GM12878 (cell line): ENCODE data around the gene HVCN1. TPM values are rescaled to one million over a fixed set of nuclear protein-coding genes. Genes with fewer than 3 reads are reported as not detected.
A peak's percentile ranks its signal among the peaks of the same experiment; 100 is the strongest.
"Not testable (repeated sequence)": the region's sequence is repeated elsewhere in the genome, so short reads cannot be mapped to it uniquely, and the experiment has no call there.

Source experiments
- ATAC-seq: fragments of 200-7000 bp; cut with Tn5 transposase; 3 replicates; pipeline ENCODE4 v1.9.1; 2020; ENCODE audit warnings: mild to moderate bottlenecking, moderate library complexity
- BruUV-seq: library from RNA; stranded (reverse); fragments of 400-500 nt; replicated peaks from 2 replicates; lab custom pipeline; 2021; lab: Mats Ljungman, UMichigan
- CTCF ChIA-PET: fragments of 300-600 bp; sonication (Branson Sonifier 250); formaldehyde crosslinking; extraction: SDS; loops from one replicate; lab custom pipeline; 2021; ENCODE audit warnings: inconsistent platforms; lab: Yijun Ruan, JAX
- POLR2A ChIA-PET: fragments of 350-600 bp; formaldehyde crosslinking; extraction: SDS; loops from one replicate; lab custom pipeline; 2021; ENCODE audit warnings: inconsistent platforms; lab: Charles Lee
- RAD21 ChIA-PET: fragments of 300-600 bp; sonication (Branson Sonifier 250); formaldehyde crosslinking; loops from one replicate; lab custom pipeline; 2023; ENCODE audit warnings: antibody characterized with exemption; ENCODE audit not compliant: unreplicated experiment; lab: Charles Lee
- SMC1A ChIA-PET: fragments of 300-600 bp; sonication (Branson Sonifier 250); formaldehyde crosslinking; loops from one replicate; lab custom pipeline; 2023; ENCODE audit not compliant: unreplicated experiment, uncharacterized antibody; lab: Charles Lee
- DNase-seq: peaks from one replicate; pipeline ENCODE4 v3.0.0-alpha.2; 2011; ENCODE audit warnings: low read depth, low spot score
- FAIRE-seq: peaks from 3 replicates; lab custom pipeline; 2011; peaks lifted over from hg19 to GRCh38; lab: Jason Lieb, UNC
- H2AFZ ChIP-seq: 2 replicates; pipeline ENCODE4 v1.6.0; 2011; ENCODE audit warnings: low read depth, low read length, control low read depth; ENCODE audit not compliant: control insufficient read depth
- H3K27ac ChIP-seq: 2 replicates; pipeline ENCODE4 v1.5.1; 2011; ENCODE audit warnings: control low read depth; ENCODE audit not compliant: control insufficient read depth, insufficient read depth
- H3K27me3 ChIP-seq, 2 experiments: replicated peaks in 1 of 2; 2 replicates each; pipeline versions ENCODE4 v1.6.0 to v1.6.1; 2011; ENCODE audit warnings: low read length in 1 of 2; ENCODE audit not compliant: control insufficient read depth in 2 of 2, insufficient read depth in 2 of 2
- H3K36me3 ChIP-seq, 2 experiments: 2 replicates each; pipeline ENCODE4 v1.5.1; 2011; ENCODE audit warnings: low read length in 1 of 2; ENCODE audit not compliant: control insufficient read depth in 2 of 2, insufficient read depth in 2 of 2
- H3K4me1 ChIP-seq: 2 replicates; pipeline ENCODE4 v1.6.1; 2011; ENCODE audit warnings: mild to moderate bottlenecking, low read length, moderate library complexity, mixed read lengths; ENCODE audit not compliant: control insufficient read depth, insufficient read depth
- H3K4me2 ChIP-seq: 2 replicates; pipeline ENCODE4 v1.6.0; 2011; ENCODE audit warnings: control low read depth; ENCODE audit not compliant: control insufficient read depth, insufficient read depth
- H3K4me3 ChIP-seq: fragments of 200-600 bp; sonication (generic); 2 replicates; pipeline ENCODE4 v1.5.1; 2016
- H3K79me2 ChIP-seq: 2 replicates; pipeline ENCODE4 v1.6.0; 2011; ENCODE audit warnings: low read length; ENCODE audit not compliant: control insufficient read depth, insufficient read depth
- H3K9ac ChIP-seq: 2 replicates; pipeline ENCODE4 v1.8.0; 2011; ENCODE audit warnings: low read length, control low read depth, mixed read lengths; ENCODE audit not compliant: control insufficient read depth, insufficient read depth
- H3K9me3 ChIP-seq: replicated peaks from 3 replicates; pipeline ENCODE4 v1.5.1; 2011; ENCODE audit warnings: mild to moderate bottlenecking, low read length; ENCODE audit not compliant: control insufficient read depth, insufficient read depth
- H4K20me1 ChIP-seq: 2 replicates; pipeline ENCODE4 v1.6.0; 2011; ENCODE audit not compliant: control insufficient read depth, insufficient read depth
- CBFB ChIP-seq: IDR thresholded peaks from 2 replicates; pipeline ENCODE4 v1.6.1; 2016; ENCODE audit warnings: antibody characterized with exemption, low read depth
- CEBPB ChIP-seq, 2 experiments: fragments of 150-350 bp in 1 of 2; IDR thresholded peaks; 2 replicates each; pipeline ENCODE4 v1.6.1; 2012 to 2014; ENCODE audit warnings: low read depth in 2 of 2, low read length in 2 of 2, borderline replicate concordance in 1 of 2, inconsistent platforms in 1 of 2
- CHD2 ChIP-seq: IDR thresholded peaks from 2 replicates; pipeline ENCODE4 v1.6.1; 2011; ENCODE audit warnings: low read depth, low read length, improper control_type of control experiment, borderline replicate concordance
- POLR2AphosphoS5 ChIP-seq: IDR thresholded peaks from 2 replicates; pipeline ENCODE4 v1.6.1; 2011; ENCODE audit warnings: mild to moderate bottlenecking, low read length, inconsistent platforms
- WGBS: methylation state at CpG from one replicate; pipeline ENCODE4 v1.1.6; 2016; ENCODE audit warnings: low lambda C conversion rate; ENCODE audit not compliant: insufficient replicate concordance, insufficient coverage; ENCODE audit errors: missing lambda C conversion rate; 5-methylcytosine and 5-hydroxymethylcytosine counted together
- in situ Hi-C: fragments of 300-500 bp; cut with MboI; formaldehyde crosslinking; loops from 9 replicates; pipeline ENCODE4 v1.14.3; 2018; ENCODE audit warnings: mixed read lengths
- intact Hi-C: fragments of 100-400 bp; cut with micrococcal nuclease; formaldehyde crosslinking; loops from one replicate; pipeline ENCODE4 v1.14.2; 2022; ENCODE audit not compliant: unreplicated experiment
- polyA plus RNA-seq, 11 experiments: library from polyadenylated mRNA; depleted of rRNA in 4 of 11; unstranded in 6 of 11; stranded (reverse) in 5 of 11; fragments of >200 nt; fragmentation: Nextera tagmentation in 4 of 11; fragmentation: Illumina TruSeq in 1 of 11; extraction: Ambion mirVana in 4 of 11; extraction: Trizol in 1 of 11; gene quantifications; 1 replicate in 1 of 11; 2 replicates in 10 of 11; pipeline versions ENCODE4 v1.2.1 to v1.2.3, GENCODE V29; 2011 to 2016; ENCODE audit warnings: inconsistent platforms in 2 of 11, missing spikeins in 2 of 11, low read depth in 1 of 11
- total RNA-seq, 4 experiments: library from RNA; depleted of rRNA in 3 of 4; stranded (reverse); fragments of >200 nt in 3 of 4; fragmentation: Illumina TruSeq in 1 of 4; extraction: Trizol in 1 of 4; gene quantifications; 2 replicates each; pipeline versions ENCODE4 v1.2.1 to v1.2.3, GENCODE V29; 2013 to 2021
- TF ChIP-seq, protein P1 (sequence below): fragments of 450-650 bp; IDR thresholded peaks from 2 replicates; pipeline ENCODE4 v1.6.1; 2016; ENCODE audit warnings: mild to moderate bottlenecking
- TF ChIP-seq, protein P2 (sequence below): fragments of 450-650 bp; IDR thresholded peaks from 2 replicates; pipeline ENCODE4 v1.6.1; 2014; ENCODE audit warnings: mild to moderate bottlenecking
- TF ChIP-seq, protein P3 (sequence below): IDR thresholded peaks from 2 replicates; pipeline ENCODE4 v1.6.1; 2012; ENCODE audit warnings: mild to moderate bottlenecking, low read depth, low read length

HVCN1 gene
- total and polyA plus RNA-seq, 10 of the 15 experiments (the other 5 are each of a cell fraction or from before 2014, with no cell fraction given) = 27.8 to 181 (median 103) TPM

DNA sequence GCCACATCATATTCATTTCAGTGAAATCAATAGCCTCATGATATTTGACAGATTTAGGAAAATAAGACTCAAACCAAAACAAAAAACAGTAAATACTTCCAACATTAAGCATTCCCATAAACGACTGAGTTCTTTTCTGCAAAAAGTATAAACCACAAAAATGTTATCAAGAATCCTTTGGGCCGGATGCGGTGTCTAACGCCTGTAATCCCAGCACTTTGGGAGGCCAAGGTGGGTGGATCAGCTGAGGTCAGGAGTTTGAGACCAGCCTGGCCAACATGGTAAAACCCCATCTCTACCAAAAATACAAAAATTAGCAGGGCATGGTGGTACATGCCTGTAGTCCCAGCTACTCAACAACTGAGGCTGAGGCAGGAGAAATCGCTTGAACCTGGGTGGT, 48.1 kb upstream of the HVCN1 start:
- H3K36me3 ChIP-seq, H3K4me1 ChIP-seq, DNase-seq, ATAC-seq, H3K27me3 ChIP-seq, intact Hi-C loops, H3K27ac ChIP-seq, H3K9ac ChIP-seq, H3K9me3 ChIP-seq, CTCF ChIA-PET, BruUV-seq, FAIRE-seq, H2AFZ ChIP-seq, in situ Hi-C loops: not testable (repeated sequence)
- TF ChIP-seq, protein P1, sequence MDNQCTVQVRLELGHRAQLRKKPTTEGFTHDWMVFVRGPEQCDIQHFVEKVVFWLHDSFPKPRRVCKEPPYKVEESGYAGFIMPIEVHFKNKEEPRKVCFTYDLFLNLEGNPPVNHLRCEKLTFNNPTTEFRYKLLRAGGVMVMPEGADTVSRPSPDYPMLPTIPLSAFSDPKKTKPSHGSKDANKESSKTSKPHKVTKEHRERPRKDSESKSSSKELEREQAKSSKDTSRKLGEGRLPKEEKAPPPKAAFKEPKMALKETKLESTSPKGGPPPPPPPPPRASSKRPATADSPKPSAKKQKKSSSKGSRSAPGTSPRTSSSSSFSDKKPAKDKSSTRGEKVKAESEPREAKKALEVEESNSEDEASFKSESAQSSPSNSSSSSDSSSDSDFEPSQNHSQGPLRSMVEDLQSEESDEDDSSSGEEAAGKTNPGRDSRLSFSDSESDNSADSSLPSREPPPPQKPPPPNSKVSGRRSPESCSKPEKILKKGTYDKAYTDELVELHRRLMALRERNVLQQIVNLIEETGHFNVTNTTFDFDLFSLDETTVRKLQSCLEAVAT = 0 out of 2 replicates have a peak, but pooled peaks have one; percentile 23
- WGBS = 32% methylated on average over 5 of the region's 5 CpGs
- H3K4me3 ChIP-seq = peak overlapping the region; percentile 47; the same call in 1 of the 2 replicates
- ChIA-PET SMC1A (interaction anchor here (1.1 to 6.3 kb wide), 4 partner anchors 8 to 117 kb away, joined by 3 to 55 read pairs (median 4); no protein-coding TSS in a partner anchor), RAD21 (interaction anchor here (3.0 kb wide), 1 partner anchor 10 kb away, joined by 8 read pairs; no protein-coding TSS in a partner anchor), POLR2A (interaction anchor here (0.7 kb wide), 1 partner anchor 21 kb away, joined by 5 read pairs; no protein-coding TSS in a partner anchor)
- H3K4me2 ChIP-seq = peak overlapping the region; percentile 15; the same call in 1 of the 2 replicates
- H3K79me2 ChIP-seq = peaks cover 97% of the 10 kb centered on the region
- H4K20me1 ChIP-seq = peaks cover 14% of the 10 kb centered on the region

DNA sequence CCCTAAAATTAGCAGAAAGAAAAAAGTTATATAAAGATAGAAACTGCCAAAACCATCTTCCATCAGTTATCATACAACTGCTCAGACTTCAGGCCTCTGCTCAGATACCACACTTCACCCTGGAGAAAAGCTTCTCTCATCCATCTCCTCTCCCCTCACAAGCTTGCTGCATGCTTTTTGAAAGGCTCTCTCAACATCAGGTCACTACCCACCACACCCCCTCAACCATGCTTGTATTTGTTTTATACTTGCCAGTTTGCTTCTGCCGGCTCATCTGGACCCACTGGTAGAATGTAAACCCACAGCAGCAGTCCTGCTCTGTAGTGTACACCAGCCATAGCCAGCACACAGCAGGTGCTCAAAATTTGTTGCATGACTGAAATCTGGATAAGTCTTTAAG, 45.0 kb upstream of the HVCN1 start:
- Histone ChIP-seq H3K9ac (no peak overlapping the region), H3K4me1 (peaks cover 10% of the 10 kb centered on the region; the same call in 1 of the 2 replicates), H2AFZ (no peak overlapping the region), H4K20me1 (peaks cover 13% of the 10 kb centered on the region), H3K36me3 (peaks cover 4 to 14% of the 10 kb centered on the region in 2 experiments), H3K27me3 (no peaks in the 10 kb centered on the region), H3K4me2 (no peak overlapping the region), H3K4me3 (no peak overlapping the region), H3K79me2 (peaks cover 91% of the 10 kb centered on the region), H3K27ac (no peak overlapping the region), H3K9me3 (no peaks in the 10 kb centered on the region)
- FAIRE-seq (no peak), ATAC-seq (peak; percentile 18), DNase-seq (no peak)
- ChIA-PET CTCF (interaction anchor here (0.6 to 1.4 kb wide), 2 partner anchors 28 to 35 kb away, joined by 4 to 5 read pairs; no protein-coding TSS in a partner anchor), RAD21 (no interaction called here), SMC1A (interaction anchor here (1.2 to 1.3 kb wide), 2 partner anchors 7 to 25 kb away, joined by 3 read pairs; no protein-coding TSS in a partner anchor), POLR2A (no interaction called here)
- intact Hi-C loops = no loop called here
- no TSS peak for BruUV-seq
- 0% methylated on average over 1 of the region's 1 CpG for WGBS
- in situ Hi-C loops = no loop called here
- TF ChIP-seq POLR2AphosphoS5 = no peak
- TF ChIP-seq CHD2 = no peak
- no peak for TF ChIP-seq CEBPB (IDR thresholded peaks at IDR 0.05; ENCODE audit: borderline replicate concordance in 1 of 2, low read depth in 2 of 2, low read length in 2 of 2)
- TF ChIP-seq CBFB = no peak
- TF ChIP-seq, protein P2, sequence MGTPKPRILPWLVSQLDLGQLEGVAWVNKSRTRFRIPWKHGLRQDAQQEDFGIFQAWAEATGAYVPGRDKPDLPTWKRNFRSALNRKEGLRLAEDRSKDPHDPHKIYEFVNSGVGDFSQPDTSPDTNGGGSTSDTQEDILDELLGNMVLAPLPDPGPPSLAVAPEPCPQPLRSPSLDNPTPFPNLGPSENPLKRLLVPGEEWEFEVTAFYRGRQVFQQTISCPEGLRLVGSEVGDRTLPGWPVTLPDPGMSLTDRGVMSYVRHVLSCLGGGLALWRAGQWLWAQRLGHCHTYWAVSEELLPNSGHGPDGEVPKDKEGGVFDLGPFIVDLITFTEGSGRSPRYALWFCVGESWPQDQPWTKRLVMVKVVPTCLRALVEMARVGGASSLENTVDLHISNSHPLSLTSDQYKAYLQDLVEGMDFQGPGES = no peak
- TF ChIP-seq, protein P3, sequence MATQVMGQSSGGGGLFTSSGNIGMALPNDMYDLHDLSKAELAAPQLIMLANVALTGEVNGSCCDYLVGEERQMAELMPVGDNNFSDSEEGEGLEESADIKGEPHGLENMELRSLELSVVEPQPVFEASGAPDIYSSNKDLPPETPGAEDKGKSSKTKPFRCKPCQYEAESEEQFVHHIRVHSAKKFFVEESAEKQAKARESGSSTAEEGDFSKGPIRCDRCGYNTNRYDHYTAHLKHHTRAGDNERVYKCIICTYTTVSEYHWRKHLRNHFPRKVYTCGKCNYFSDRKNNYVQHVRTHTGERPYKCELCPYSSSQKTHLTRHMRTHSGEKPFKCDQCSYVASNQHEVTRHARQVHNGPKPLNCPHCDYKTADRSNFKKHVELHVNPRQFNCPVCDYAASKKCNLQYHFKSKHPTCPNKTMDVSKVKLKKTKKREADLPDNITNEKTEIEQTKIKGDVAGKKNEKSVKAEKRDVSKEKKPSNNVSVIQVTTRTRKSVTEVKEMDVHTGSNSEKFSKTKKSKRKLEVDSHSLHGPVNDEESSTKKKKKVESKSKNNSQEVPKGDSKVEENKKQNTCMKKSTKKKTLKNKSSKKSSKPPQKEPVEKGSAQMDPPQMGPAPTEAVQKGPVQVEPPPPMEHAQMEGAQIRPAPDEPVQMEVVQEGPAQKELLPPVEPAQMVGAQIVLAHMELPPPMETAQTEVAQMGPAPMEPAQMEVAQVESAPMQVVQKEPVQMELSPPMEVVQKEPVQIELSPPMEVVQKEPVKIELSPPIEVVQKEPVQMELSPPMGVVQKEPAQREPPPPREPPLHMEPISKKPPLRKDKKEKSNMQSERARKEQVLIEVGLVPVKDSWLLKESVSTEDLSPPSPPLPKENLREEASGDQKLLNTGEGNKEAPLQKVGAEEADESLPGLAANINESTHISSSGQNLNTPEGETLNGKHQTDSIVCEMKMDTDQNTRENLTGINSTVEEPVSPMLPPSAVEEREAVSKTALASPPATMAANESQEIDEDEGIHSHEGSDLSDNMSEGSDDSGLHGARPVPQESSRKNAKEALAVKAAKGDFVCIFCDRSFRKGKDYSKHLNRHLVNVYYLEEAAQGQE = no peak
- TF ChIP-seq, protein P1 = no peak
